HL-60 (cell line): ENCODE results near the gene KCNQ1.

Source experiments
- CTCF ChIP-seq: IDR thresholded peaks from one replicate; pipeline ENCODE4 v1.5.1; 2011; ENCODE audit warnings: low read length, control low read depth, inconsistent platforms; ENCODE audit not compliant: insufficient read depth
- GABPA ChIP-seq: IDR thresholded peaks from 2 replicates; pipeline ENCODE4 v1.6.1; 2012; ENCODE audit warnings: low read depth
- POLR2AphosphoS5 ChIP-seq: IDR thresholded peaks from 2 replicates; pipeline ENCODE4 v1.6.1; 2012; ENCODE audit warnings: low read depth
- REST ChIP-seq: IDR thresholded peaks from 2 replicates; pipeline ENCODE4 v1.6.1; 2012; ENCODE audit warnings: low read depth; ENCODE audit not compliant: insufficient replicate concordance
- SPI1 ChIP-seq: IDR thresholded peaks from 2 replicates; pipeline ENCODE4 v1.6.1; 2012; ENCODE audit warnings: low read depth, mild to moderate bottlenecking, borderline replicate concordance

GRCh38 chr11:2681408-2682145, 236.8 kb downstream of the KCNQ1 start:
- TF ChIP-seq REST (no peak), CTCF (no peak), POLR2AphosphoS5 (no peak), GABPA (no peak), SPI1 (peak; percentile 63; the same call in 1 of the 2 replicates)
